Urinary bladder (tissue), 4 donors: ENCODE data around the gene KRT71. TPM values are rescaled to one million over a fixed set of nuclear protein-coding genes. Genes with fewer than 3 reads are reported as not detected.

Source experiments
- DNase-seq: peaks from one replicate; pipeline ENCODE4 v3.0.0-alpha.2; 2015; ENCODE audit errors: extremely low spot score
- H3K27ac ChIP-seq: one replicate; pipeline ENCODE4 v1.5.1; 2013; ENCODE audit warnings: low read depth, mild to moderate bottlenecking, moderate library complexity
- H3K36me3 ChIP-seq: one replicate; pipeline ENCODE4 v1.6.1; 2013; ENCODE audit warnings: mild to moderate bottlenecking, moderate library complexity; ENCODE audit not compliant: insufficient read depth
- H3K4me1 ChIP-seq: one replicate; pipeline ENCODE4 v1.6.1; 2013; ENCODE audit warnings: mild to moderate bottlenecking, moderate library complexity; ENCODE audit not compliant: insufficient read depth
- H3K4me3 ChIP-seq: one replicate; pipeline ENCODE4 v1.5.1; 2013; ENCODE audit warnings: low read depth, low read length
- WGBS: extraction: QIAGEN DNeasy Blood & Tissue Kit; methylation state at CpG from one replicate; pipeline ENCODE4 v1.1.7; 2013; 5-methylcytosine and 5-hydroxymethylcytosine counted together
- polyA plus RNA-seq: library from polyadenylated mRNA; stranded (reverse); fragments of 200-250 nt; gene quantifications from one replicate; pipeline ENCODE4 v1.2.3, GENCODE V29; 2013
- total RNA-seq: library from RNA; depleted of rRNA; stranded (reverse); fragments of >200 nt; gene quantifications from one replicate; pipeline ENCODE4 v1.2.3, GENCODE V29; 2014
- donor health status: healthy with polysubstance abuse.
- donor health status: healthy.

Gene KRT71
- total and polyA plus RNA-seq, 2 donors = not detected

GRCh38 chr12:52566847-52567291 is 13.9 kb upstream of the KRT71 start:
- WGBS = 77% methylated on average over 8 of the region's 8 CpGs
- no peak overlapping the region for H3K4me3 ChIP-seq
- no peak overlapping the region for H3K27ac ChIP-seq
- no peaks in the 10 kb centered on the region for H3K36me3 ChIP-seq
- no peaks in the 10 kb centered on the region for H3K4me1 ChIP-seq
- DNase-seq = no peak

- DNase-seq = no peak
- 75% methylated on average over 1 of the region's 1 CpG for WGBS
Measured at GRCh38 chr12:52564582-52564981, 11.6 kb upstream of the KRT71 start.

GRCh38 chr12:52561880-52562449 is 9.0 kb upstream of the KRT71 start:
- no peak overlapping the region for H3K27ac ChIP-seq
- no peaks in the 10 kb centered on the region for H3K4me1 ChIP-seq
- no peak for DNase-seq
- 76% methylated on average over 3 of the region's 3 CpGs for WGBS
- no peaks in the 10 kb centered on the region for H3K36me3 ChIP-seq
- H3K4me3 ChIP-seq = no peak overlapping the region

More at GRCh38 chr12:52564582-52564981, 11.6 kb upstream of the KRT71 start:
- H3K36me3 ChIP-seq = no peaks in the 10 kb centered on the region
- H3K4me3 ChIP-seq = no peak overlapping the region
- H3K4me1 ChIP-seq = no peaks in the 10 kb centered on the region
- no peak overlapping the region for H3K27ac ChIP-seq

- no peak overlapping the region for H3K27ac ChIP-seq
- H3K4me1 ChIP-seq = no peaks in the 10 kb centered on the region
- no peak for DNase-seq
- WGBS = 81% methylated on average over 4 of the region's 4 CpGs
- no peaks in the 10 kb centered on the region for H3K36me3 ChIP-seq
- no peak overlapping the region for H3K4me3 ChIP-seq
Measured at GRCh38 chr12:52559979-52560378, 7.0 kb upstream of the KRT71 start.

- no peaks in the 10 kb centered on the region for H3K36me3 ChIP-seq
Measured at GRCh38 chr12:52558781-52559445, 6.0 kb upstream of the KRT71 start.

GRCh38 chr12:52557476-52557875 is 4.5 kb upstream of the KRT71 start:
- 75% methylated on average over 2 of the region's 2 CpGs for WGBS
- no peak for DNase-seq
- H3K4me3 ChIP-seq = no peak overlapping the region
- no peaks in the 10 kb centered on the region for H3K4me1 ChIP-seq
- no peaks in the 10 kb centered on the region for H3K36me3 ChIP-seq
- H3K27ac ChIP-seq = no peak overlapping the region

More at GRCh38 chr12:52558781-52559445, 6.0 kb upstream of the KRT71 start:
- no peak for DNase-seq
- Histone ChIP-seq H3K4me3 (no peak overlapping the region), H3K27ac (no peak overlapping the region), H3K4me1 (no peaks in the 10 kb centered on the region)
- 74% methylated on average over 8 of the region's 8 CpGs for WGBS

- no peak for DNase-seq
Measured at GRCh38 chr12:52555577-52555976, 2.6 kb upstream of the KRT71 start.

GRCh38 chr12:52552055-52552454 is 890 bp downstream of the KRT71 start:
- H3K4me1 ChIP-seq = no peaks in the 10 kb centered on the region
- no peak for DNase-seq
- no peak overlapping the region for H3K27ac ChIP-seq
- no peak overlapping the region for H3K4me3 ChIP-seq
- WGBS = 78% methylated on average over 5 of the region's 5 CpGs
- H3K36me3 ChIP-seq = no peaks in the 10 kb centered on the region

More at GRCh38 chr12:52555577-52555976, 2.6 kb upstream of the KRT71 start:
- Histone ChIP-seq H3K4me1 (no peaks in the 10 kb centered on the region), H3K4me3 (no peak overlapping the region), H3K27ac (no peak overlapping the region), H3K36me3 (no peaks in the 10 kb centered on the region)
- 84% methylated on average over 6 of the region's 6 CpGs for WGBS

GRCh38 chr12:52551216-52551865 is 1.6 kb downstream of the KRT71 start:
- DNase-seq = no peak
- Histone ChIP-seq H3K4me3 (no peak overlapping the region), H3K36me3 (no peaks in the 10 kb centered on the region), H3K4me1 (no peaks in the 10 kb centered on the region), H3K27ac (no peak overlapping the region)
- 46% methylated on average over 6 of the region's 6 CpGs for WGBS

GRCh38 chr12:52546126-52546525 is 6.8 kb downstream of the KRT71 start:
- Histone ChIP-seq H3K4me1 (no peaks in the 10 kb centered on the region), H3K36me3 (no peaks in the 10 kb centered on the region), H3K4me3 (no peak overlapping the region), H3K27ac (no peak overlapping the region)
- 94% methylated on average over 15 of the region's 15 CpGs for WGBS
- no peak for DNase-seq

GRCh38 chr12:52543985-52544883 is 8.7 kb downstream of the KRT71 start:
- WGBS = 74% methylated on average over 17 of the region's 17 CpGs
- H3K4me1 ChIP-seq = no peaks in the 10 kb centered on the region
- no peaks in the 10 kb centered on the region for H3K36me3 ChIP-seq
- no peak for DNase-seq
- H3K4me3 ChIP-seq = no peak overlapping the region
- H3K27ac ChIP-seq = no peak overlapping the region

- no peak overlapping the region for H3K4me3 ChIP-seq
- H3K36me3 ChIP-seq = no peaks in the 10 kb centered on the region
- 74% methylated on average over 7 of the region's 7 CpGs for WGBS
- no peak overlapping the region for H3K27ac ChIP-seq
- H3K4me1 ChIP-seq = no peaks in the 10 kb centered on the region
- no peak for DNase-seq
Measured at GRCh38 chr12:52542785-52543318, 10.1 kb downstream of the KRT71 start.

- DNase-seq = no peak
- no peak overlapping the region for H3K4me3 ChIP-seq
- H3K36me3 ChIP-seq = no peaks in the 10 kb centered on the region
- no peak overlapping the region for H3K27ac ChIP-seq
- H3K4me1 ChIP-seq = no peaks in the 10 kb centered on the region
Measured at GRCh38 chr12:52542157-52542556, 10.8 kb downstream of the KRT71 start.
